Astrocyte (in vitro differentiated cells and primary cell): ENCODE data around the gene SPON2.

Experiments
- EZH2 ChIP-seq: IDR thresholded peaks from 2 replicates; pipeline ENCODE4 v1.6.1; 2012; ENCODE audit warnings: mild to moderate bottlenecking, low read length, inconsistent platforms; ENCODE audit not compliant: insufficient read depth
- TF ChIP-seq, protein P1 (sequence below): IDR thresholded peaks from 2 replicates; pipeline ENCODE4 v1.5.1; 2011; ENCODE audit warnings: low read depth, mild to moderate bottlenecking, inconsistent platforms, low read length, moderate library complexity; ENCODE audit not compliant: insufficient read depth

- TF ChIP-seq, protein P1, sequence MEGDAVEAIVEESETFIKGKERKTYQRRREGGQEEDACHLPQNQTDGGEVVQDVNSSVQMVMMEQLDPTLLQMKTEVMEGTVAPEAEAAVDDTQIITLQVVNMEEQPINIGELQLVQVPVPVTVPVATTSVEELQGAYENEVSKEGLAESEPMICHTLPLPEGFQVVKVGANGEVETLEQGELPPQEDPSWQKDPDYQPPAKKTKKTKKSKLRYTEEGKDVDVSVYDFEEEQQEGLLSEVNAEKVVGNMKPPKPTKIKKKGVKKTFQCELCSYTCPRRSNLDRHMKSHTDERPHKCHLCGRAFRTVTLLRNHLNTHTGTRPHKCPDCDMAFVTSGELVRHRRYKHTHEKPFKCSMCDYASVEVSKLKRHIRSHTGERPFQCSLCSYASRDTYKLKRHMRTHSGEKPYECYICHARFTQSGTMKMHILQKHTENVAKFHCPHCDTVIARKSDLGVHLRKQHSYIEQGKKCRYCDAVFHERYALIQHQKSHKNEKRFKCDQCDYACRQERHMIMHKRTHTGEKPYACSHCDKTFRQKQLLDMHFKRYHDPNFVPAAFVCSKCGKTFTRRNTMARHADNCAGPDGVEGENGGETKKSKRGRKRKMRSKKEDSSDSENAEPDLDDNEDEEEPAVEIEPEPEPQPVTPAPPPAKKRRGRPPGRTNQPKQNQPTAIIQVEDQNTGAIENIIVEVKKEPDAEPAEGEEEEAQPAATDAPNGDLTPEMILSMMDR, result no peak
- no peak for TF ChIP-seq EZH2
Observed at GRCh38 chr4:1192493-1193205, 20.3 kb upstream of the SPON2 start.
